RPMI7951 (cell line): ENCODE results near the gene UNC79. TPM values are rescaled to one million over a fixed set of nuclear protein-coding genes. Genes with fewer than 3 reads are reported as not detected.

ENCODE experiments used
- DNase-seq: peaks from one replicate; pipeline ENCODE4 v3.0.0-alpha.2; 2012; ENCODE audit warnings: low read depth
- total RNA-seq: library from RNA; depleted of rRNA; stranded (reverse); fragments of >200 nt; shearing (Covaris generic); gene quantifications from 2 replicates; pipeline ENCODE4 v1.2.3, GENCODE V29; 2014; rRNA removed

Gene UNC79
- total RNA-seq, 1 experiment from 2014 or later = not detected

DNA sequence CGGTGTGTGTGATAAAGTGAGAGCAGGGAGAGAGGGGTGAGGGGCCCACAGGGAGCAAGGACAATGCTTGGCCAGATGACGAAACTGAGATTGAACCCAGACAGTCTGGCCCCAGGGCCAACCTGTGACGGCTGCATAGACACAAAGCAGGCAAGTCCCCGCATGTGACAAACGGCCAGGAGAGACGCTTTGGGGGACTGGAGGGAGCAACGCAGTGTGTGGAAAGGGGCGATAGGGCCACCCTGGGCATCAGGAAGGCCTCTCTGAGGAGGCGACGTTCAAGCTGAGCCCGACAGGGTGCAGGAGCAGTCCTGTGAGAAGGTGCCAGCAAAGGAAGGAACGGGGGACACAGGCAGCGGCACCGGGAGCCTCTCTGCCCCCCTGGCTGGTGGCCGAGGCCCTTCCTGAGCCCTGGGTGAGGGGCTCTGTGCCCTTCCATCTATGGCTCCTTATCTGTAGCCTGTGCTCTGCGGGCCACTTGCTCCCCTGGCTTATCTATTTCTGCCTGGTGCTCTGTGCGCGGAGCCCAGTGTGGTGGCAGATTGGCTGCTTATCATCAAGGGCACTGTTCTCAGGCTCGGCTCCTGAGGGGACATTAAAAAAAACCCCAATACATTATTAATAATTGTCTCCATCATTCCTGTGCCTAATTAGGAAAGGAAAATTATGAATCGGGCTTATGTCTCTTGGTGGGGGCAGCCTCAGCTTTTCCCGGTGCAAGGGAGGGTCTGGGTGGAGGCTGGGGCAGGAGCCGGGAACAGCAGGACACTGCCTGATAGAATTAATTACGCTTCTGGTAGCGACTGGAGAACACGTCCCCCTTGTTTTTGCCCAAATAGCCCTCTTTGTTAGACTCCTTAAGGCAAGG lies 317.7 kb downstream of the UNC79 start:
- DNase-seq = no peak

GRCh38 chr14:93749076-93749420 lies 318.3 kb downstream of the UNC79 start:
- no peak for DNase-seq

- no peak for DNase-seq
Observed at GRCh38 chr14:93751946-93752655, 321.4 kb downstream of the UNC79 start.

DNA sequence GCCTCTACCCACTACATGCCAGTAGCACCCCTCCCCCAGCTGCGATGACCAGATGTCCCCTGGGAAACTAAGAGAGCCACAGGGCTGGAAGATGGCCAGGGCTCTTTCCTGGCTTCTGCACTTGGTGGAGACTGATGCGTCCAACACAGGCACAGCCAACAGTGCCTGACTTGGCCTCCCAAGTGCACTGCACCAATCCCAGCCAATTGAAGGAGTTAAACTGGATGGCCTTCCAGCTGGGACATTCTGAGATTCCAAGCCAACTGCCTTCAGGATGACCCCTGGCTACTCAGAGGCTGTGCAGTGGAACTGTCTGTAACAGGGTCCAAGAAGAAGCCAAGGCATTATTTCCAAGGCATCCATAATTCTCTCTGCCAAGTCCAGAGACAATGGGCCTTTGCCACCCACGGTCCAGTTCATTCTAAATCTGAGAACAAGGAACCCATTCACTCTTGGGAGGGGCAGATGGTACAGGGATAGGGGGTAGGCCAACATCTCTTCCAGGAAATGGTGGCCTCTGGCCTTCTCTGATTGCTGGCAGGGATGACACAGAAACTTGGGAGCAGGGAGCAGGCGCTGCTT lies 322.3 kb downstream of the UNC79 start:
- peak; percentile 34 for DNase-seq

GRCh38 chr14:93753647-93754046 lies 322.9 kb downstream of the UNC79 start:
- DNase-seq = no peak

GRCh38 chr14:93757206-93757605 lies 326.5 kb downstream of the UNC79 start:
- no peak for DNase-seq

Other genes starting within 250 kb of the UNC79 start
- gene MOAP1, start 246.0 kb upstream of the UNC79 start, total RNA-seq = 6.5 and 9.3 TPM in 2 replicates
- gene LYSET, start 245.6 kb upstream of the UNC79 start, total RNA-seq = 10.2 and 15.4 TPM in 2 replicates
- gene GON7, start 223.9 kb upstream of the UNC79 start, total RNA-seq = 35.4 and 49.2 TPM in 2 replicates
- 59.6 and 71.9 TPM in 2 replicates for gene UBR7, start 223.7 kb upstream of the UNC79 start, total RNA-seq
- 9.5 and 11.3 TPM in 2 replicates for gene BTBD7, start 97.9 kb upstream of the UNC79 start, total RNA-seq
- gene COX8C, start 83.8 kb upstream of the UNC79 start, total RNA-seq = not detected in 2 replicates